SJSA1 (cell line): Measurements from ENCODE around the gene ATP2A1. TPM values are rescaled to one million over a fixed set of nuclear protein-coding genes. Genes with fewer than 3 reads are reported as not detected.

ENCODE experiments used
- DNase-seq, 2 experiments: peaks; one replicate each; pipeline ENCODE4 v3.0.0-alpha.2; 2015 to 2020; ENCODE audit warnings: low spot score in 2 of 2, low read depth in 1 of 2
- H3K27ac ChIP-seq: fragments of 250-450 bp; sonication (Bioruptor Pico); 2 replicates; pipeline ENCODE4 v1.5.1; 2020; ENCODE audit warnings: mild to moderate bottlenecking, moderate library complexity
- H3K27me3 ChIP-seq: fragments of 250-450 bp; sonication (Bioruptor Pico); replicated peaks from 2 replicates; pipeline ENCODE4 v1.5.1; 2020; ENCODE audit warnings: mild to moderate bottlenecking, moderate library complexity
- H3K36me3 ChIP-seq: fragments of 250-450 bp; sonication (Bioruptor Pico); 2 replicates; pipeline ENCODE4 v1.5.1; 2020; ENCODE audit warnings: mild to moderate bottlenecking
- H3K4me1 ChIP-seq: fragments of 250-450 bp; sonication (Bioruptor Pico); replicated peaks from 2 replicates; pipeline ENCODE4 v1.6.1; 2021; ENCODE audit warnings: mild to moderate bottlenecking
- H3K4me3 ChIP-seq: fragments of 250-450 bp; sonication (Bioruptor Pico); 2 replicates; pipeline ENCODE4 v1.5.1; 2020; ENCODE audit warnings: mild to moderate bottlenecking
- H3K9me3 ChIP-seq: fragments of 250-450 bp; sonication (Bioruptor Pico); replicated peaks from 2 replicates; pipeline ENCODE4 v1.5.1; 2020; ENCODE audit warnings: mild to moderate bottlenecking
- total RNA-seq: library from RNA; depleted of rRNA; stranded (reverse); fragments of >200 nt; shearing (Covaris generic); gene quantifications from 2 replicates; pipeline ENCODE4 v1.2.3, GENCODE V29; 2014; rRNA removed

ATP2A1 gene
- 0.53 TPM in 1 of 2 replicates, not detected in the other for total RNA-seq

DNA sequence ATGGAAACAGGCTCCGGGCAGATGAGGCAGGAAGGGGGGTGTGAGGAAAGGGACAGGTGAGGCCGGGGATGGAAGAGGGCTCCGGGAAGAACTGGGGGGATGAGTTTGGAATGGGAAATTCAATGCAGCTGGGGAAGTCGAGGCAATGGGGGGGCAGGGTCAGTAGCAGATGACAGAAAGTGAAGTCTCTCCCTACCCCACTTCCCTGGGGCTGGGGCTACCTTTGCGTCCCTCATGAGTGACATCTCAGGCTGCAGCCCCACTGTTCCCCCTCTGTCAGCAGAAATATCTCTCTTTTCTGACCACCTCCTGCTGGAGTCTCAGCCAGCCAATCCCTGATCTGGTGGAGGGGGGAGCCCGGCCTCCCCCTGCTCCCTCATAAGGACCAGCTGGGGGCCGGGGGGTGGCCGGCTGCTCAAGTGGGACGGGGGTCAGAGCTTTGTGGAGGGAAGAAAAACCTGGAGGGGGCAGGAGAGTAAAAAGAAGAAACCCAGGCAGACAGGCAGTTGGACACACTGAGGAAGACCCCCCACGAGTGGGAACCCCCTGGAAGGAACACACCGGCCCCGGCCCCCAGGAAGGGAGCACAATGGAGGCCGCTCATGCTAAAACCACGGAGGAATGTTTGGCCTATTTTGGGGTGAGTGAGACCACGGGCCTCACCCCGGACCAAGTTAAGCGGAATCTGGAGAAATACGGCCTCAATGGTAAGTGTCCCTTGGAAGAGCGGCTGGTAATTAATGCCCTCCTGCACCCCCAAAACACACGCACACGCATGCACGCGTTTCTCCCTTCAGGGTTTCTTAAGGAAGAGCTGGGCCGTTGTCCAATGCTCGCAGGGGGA is at the start of gene ATP2A1:
Gene ATP2A1 (plus strand): TSS at position 406 of the 844 bp plus-strand sequence. CDS start 184 bp downstream, at position 590.
- Histone ChIP-seq H3K27me3 (no peaks in the 10 kb centered on the region), H3K4me3 (peak within 1 kb of the TSS; percentile 56), H3K36me3 (peaks cover 21% of the 10 kb centered on the region), H3K4me1 (peaks cover 12% of the 10 kb centered on the region), H3K27ac (no peak within 1 kb of the TSS), H3K9me3 (no peaks in the 10 kb centered on the region)
- DNase-seq = no peak

DNA sequence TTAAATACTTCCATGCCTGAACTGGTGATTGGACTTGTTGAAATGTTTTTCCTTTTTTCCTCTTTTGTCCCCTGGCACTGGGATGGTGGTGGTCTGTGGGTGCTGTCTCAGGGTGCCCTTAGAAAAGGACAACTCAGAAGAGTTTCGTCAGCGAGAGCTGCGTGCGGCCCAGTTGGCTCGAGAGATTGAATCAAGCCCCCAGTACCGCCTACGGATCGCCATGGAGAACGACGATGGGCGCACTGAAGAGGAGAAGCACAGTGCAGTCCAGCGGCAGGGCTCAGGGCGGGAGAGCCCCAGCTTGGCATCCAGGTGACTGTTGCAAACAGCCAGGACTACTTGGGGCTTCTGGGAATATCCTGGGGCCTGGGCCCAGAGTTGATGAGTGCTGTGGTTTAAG is 48.5 kb upstream of the ATP2A1 start:
- H3K9me3 ChIP-seq = no peaks in the 10 kb centered on the region
- peaks cover under 1% of the 10 kb centered on the region; the same call in 1 of the 2 replicates for H3K4me1 ChIP-seq
- H3K27ac ChIP-seq = no peak overlapping the region
- H3K4me3 ChIP-seq = no peak overlapping the region
- no peak for DNase-seq
- peaks cover 100% of the 10 kb centered on the region for H3K36me3 ChIP-seq
- H3K27me3 ChIP-seq = no peaks in the 10 kb centered on the region

DNA sequence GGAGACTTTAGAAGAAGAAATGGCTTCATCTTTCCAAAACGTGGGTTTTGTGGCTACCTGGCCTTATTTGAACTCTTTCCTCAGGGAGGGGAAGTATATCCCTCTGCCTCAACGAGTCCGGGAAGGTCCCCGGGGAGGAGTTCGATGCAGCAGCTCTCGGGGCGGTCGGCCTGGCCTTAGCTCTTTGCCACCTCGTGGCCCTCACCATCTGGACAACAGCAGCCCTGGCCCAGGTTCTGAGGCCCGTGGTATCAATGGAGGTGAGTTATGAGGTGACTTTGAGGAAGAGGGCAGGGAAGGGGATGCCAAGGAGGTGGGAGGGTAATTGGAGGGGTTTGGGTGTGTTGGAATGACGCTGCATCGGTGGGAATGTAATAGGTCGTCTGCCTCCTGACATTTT is 47.8 kb upstream of the ATP2A1 start:
- H3K27me3 ChIP-seq = no peaks in the 10 kb centered on the region
- no peaks in the 10 kb centered on the region for H3K9me3 ChIP-seq
- H3K4me1 ChIP-seq = no peaks in the 10 kb centered on the region
- H3K4me3 ChIP-seq = no peak overlapping the region
- peaks cover 100% of the 10 kb centered on the region for H3K36me3 ChIP-seq
- DNase-seq = no peak
- H3K27ac ChIP-seq = no peak overlapping the region

DNA sequence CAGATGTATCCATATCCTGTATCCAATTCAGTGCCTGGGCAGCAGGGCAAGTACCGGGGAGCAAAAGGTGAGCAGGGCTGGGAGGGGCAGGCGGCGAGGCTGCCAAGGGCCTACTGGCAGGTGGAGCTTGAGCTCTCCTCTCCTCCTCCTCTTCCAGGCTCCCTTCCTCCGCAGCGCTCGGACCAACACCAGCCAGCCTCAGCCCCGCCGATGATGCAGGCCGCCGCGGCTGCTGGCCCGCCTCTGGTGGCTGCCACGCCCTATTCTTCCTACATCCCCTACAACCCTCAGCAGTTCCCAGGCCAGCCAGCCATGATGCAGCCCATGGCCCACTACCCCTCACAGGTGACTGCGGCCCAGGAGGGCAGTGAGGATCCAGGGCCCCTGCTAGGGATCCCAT is 43.9 kb upstream of the ATP2A1 start:
- Histone ChIP-seq H3K9me3 (no peaks in the 10 kb centered on the region), H3K4me3 (no peak overlapping the region), H3K27me3 (no peaks in the 10 kb centered on the region), H3K4me1 (no peaks in the 10 kb centered on the region), H3K27ac (no peak overlapping the region), H3K36me3 (peaks cover 94% of the 10 kb centered on the region)
- no peak for DNase-seq

DNA sequence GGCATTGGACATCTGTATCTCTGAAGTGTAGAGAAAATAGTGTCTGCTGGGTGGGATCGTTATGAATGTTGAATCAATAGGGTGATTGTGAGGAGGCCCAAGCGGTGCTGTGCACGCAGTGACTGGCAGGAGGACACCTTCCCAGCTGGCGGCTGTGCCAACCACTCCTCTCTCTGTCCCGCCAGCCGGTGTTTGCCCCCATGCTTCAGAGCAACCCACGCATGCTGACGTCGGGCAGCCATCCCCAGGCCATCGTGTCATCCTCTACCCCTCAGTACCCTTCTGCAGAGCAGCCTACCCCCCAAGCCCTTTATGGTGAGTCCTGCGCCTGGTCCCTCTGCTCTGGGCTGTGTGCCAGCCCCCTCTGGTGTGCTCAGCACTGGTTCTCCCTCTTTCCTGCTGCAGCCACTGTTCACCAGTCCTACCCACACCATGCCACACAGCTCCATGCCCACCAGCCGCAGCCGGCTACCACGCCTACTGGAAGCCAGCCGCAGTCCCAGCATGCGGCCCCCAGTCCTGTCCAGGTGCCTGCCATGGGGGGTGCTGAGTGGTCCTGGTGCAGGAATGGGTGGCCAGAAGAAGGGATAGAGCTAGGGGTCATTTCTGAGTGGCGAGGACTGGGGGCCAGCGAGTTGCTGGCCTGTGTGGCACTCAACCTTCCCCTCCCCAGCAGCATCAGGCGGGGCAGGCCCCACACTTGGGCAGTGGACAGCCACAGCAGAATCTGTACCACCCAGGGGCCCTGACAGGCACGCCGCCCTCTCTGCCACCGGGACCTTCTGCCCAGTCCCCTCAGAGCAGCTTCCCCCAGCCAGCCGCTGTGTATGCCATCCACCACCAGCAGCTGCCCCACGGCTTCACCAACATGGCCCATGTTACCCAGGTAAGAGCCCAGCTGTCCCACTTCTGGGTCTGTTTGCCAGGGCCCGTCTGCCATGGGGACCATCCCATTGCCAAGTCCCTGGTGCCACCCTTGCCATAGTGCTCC is 43.1 kb upstream of the ATP2A1 start:
- DNase-seq = no peak
- Histone ChIP-seq H3K4me1 (no peaks in the 10 kb centered on the region), H3K36me3 (peaks cover 86% of the 10 kb centered on the region), H3K4me3 (no peak overlapping the region), H3K27me3 (no peaks in the 10 kb centered on the region), H3K27ac (no peak overlapping the region), H3K9me3 (no peaks in the 10 kb centered on the region)

DNA sequence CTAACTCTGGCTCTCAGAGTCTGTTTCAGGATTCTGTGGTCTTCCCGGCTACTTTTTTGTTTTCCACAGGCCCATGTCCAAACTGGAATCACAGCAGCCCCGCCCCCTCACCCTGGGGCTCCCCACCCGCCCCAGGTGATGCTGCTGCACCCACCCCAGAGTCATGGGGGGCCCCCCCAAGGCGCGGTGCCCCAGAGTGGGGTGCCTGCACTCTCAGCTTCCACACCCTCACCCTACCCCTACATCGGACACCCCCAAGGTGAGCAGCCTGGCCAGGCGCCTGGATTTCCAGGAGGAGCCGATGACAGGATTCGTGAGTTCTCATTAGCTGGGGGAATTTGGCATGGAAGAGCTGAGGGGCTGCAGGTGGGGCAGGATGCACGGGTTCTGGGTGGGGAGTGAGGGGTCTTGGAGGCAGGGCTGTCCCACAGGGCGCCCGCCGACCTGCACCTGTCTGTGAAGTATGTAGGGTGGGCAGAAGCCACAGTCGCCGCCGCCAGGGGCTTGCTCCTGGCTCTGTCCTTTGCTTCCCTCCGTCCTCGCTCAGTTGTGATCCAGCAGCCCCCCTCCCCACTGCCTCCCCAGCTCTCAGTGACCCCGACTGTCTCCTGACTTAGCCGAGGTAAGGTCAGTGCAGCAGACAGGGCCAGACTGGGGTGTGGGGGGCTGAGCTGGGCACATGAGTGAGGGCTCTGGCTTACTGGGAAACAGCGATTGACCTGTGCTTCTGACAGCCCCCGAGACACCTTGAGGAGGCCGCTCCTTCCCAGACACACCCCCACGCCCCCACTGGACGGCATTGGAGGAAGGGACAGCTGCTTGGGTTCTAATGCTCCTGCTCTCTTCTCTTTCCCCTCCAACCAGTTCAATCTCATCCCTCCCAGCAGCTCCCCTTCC is 42.2 kb upstream of the ATP2A1 start:
- no peak overlapping the region for H3K27ac ChIP-seq
- no peaks in the 10 kb centered on the region for H3K9me3 ChIP-seq
- no peaks in the 10 kb centered on the region for H3K27me3 ChIP-seq
- no peaks in the 10 kb centered on the region for H3K4me1 ChIP-seq
- H3K4me3 ChIP-seq = no peak overlapping the region
- DNase-seq = no peak
- peaks cover 83% of the 10 kb centered on the region for H3K36me3 ChIP-seq

DNA sequence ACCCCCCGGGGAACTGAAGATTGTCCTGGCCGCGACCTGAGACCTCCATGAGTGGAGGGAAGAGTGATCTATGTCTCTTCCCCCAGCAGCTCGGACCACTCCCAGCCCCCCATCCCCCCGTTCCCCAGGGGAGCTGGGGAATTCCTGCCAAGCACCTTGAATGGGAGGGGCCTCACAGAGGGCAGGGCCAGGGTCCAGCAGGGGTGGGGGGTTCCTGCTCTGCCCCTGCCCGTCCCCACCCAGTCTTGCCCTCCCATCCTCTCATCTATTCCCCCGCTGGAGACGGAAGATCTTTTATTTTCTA is 41.6 kb upstream of the ATP2A1 start:
- H3K9me3 ChIP-seq = no peaks in the 10 kb centered on the region
- H3K4me1 ChIP-seq = no peaks in the 10 kb centered on the region
- H3K4me3 ChIP-seq = no peak overlapping the region
- no peak for DNase-seq
- no peaks in the 10 kb centered on the region for H3K27me3 ChIP-seq
- peaks cover 83% of the 10 kb centered on the region for H3K36me3 ChIP-seq
- no peak overlapping the region for H3K27ac ChIP-seq

DNA sequence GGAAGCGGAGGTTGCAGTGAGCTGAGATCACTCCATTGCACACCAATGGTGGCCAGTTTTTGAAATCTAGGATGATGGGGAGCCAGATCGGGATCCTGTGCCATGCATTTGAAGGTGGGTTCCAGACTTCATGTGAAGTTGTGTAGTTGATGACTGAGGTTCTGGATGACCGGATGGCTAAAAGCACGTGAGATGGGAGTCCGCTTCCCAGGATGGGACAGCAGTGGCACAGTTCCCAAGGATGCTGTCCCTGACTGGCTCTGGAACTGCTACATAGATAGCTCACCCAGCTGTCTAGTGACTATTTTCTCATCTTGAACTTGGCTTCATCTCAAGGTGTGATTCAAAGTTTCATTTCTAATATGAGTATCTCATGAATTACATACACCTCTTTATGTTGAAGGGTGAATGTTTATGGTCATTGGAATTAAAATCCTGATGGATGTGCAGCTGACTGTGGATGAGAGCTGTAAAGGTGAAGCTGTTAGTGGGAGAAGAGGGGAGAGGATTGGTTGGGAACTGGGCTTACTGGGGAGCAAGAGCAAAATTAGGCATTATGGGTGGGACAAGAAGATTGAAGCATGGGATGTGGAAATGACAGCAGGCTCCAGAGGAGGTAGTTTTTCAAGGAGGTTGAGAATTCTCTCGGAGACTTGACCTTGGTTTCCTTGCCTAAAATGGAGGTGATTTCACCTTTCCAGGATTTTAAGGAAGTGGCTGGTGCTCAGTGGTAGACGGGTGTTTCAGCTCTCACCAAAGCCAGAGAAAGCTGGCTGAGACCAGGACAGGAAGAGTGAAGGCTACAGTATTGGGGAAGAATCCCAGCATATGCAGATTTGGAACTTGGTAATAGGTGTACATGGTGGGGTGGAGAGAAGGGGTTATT is 40.4 kb upstream of the ATP2A1 start:
- H3K9me3 ChIP-seq = no peaks in the 10 kb centered on the region
- H3K4me3 ChIP-seq = no peak overlapping the region
- H3K27ac ChIP-seq = no peak overlapping the region
- H3K36me3 ChIP-seq = peaks cover 83% of the 10 kb centered on the region
- H3K27me3 ChIP-seq = no peaks in the 10 kb centered on the region
- DNase-seq = no peak
- H3K4me1 ChIP-seq = no peaks in the 10 kb centered on the region

DNA sequence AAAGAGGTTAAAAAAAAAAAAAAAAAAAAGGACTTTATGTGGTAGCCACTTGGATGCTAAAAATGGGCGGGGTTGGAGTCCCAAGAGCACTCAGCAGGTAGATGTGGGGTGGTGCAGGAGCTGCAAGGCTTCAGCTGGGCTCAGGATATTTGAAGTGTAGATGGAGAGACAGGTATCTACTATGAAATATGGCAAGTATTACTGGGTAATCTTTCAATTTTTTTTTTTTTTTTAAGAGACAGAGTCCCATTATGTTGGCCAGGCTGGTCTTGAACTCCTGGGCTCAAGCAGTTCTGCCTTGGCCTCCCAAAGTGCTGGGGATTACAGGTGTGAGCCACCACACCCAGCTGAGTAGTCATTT is 39.8 kb upstream of the ATP2A1 start:
- Histone ChIP-seq H3K27me3 (no peaks in the 10 kb centered on the region), H3K4me3 (no peak overlapping the region), H3K27ac (no peak overlapping the region), H3K36me3 (peaks cover 83% of the 10 kb centered on the region), H3K9me3 (no peaks in the 10 kb centered on the region), H3K4me1 (no peaks in the 10 kb centered on the region)
- DNase-seq = no peak

DNA sequence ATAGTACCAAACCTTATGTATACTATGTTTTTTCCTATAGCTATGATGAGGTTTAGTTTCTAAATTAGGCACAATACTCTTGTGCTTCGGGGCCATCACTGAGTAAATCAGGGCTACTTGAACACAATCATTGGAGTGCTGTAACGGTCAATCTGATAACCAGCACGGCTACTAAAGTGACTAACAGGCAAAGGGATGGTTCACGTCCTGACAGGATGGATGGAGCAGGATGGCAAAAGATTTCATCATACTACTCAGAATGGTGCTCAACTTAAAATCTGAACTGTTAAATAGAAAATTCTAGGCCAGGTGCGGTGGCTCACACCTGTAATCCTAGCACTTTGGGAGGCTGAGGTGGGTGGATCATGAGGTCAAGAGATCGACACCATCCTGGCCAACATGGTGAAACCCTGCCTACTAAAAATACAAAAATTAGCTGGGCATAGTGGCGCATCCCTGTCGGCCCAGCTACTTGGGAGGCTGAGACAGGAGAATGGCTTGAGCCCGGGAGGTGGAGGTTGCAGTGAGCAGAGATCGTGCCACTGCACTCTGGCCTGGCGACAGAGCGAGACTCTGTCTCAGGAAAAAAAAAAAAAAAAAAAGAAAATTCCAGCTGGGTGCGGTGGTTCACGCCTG is 39.2 kb upstream of the ATP2A1 start:
- peaks cover 83% of the 10 kb centered on the region for H3K36me3 ChIP-seq
- H3K27me3 ChIP-seq = no peaks in the 10 kb centered on the region
- no peaks in the 10 kb centered on the region for H3K4me1 ChIP-seq
- no peaks in the 10 kb centered on the region for H3K9me3 ChIP-seq
- H3K4me3 ChIP-seq = no peak overlapping the region
- no peak for DNase-seq
- H3K27ac ChIP-seq = no peak overlapping the region

DNA sequence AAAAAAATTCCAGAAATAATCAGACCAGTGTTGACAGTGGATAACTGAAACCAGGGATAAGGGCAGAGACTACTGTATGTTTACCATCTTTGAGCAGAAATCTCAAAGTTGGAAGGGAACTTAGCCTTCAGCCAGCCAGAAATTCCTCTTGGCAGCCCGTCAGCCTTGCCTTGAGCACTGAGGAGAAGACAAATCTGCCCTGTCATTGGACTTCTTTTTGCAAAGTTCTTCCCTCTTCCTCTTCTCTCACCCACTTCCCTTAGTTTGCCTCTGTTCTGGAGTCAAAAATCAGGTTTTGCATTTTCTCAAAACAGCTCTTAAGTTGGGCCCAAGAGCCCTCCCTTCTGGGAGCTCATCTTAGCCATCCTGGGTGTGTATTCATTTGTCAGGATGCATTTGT is 38.4 kb upstream of the ATP2A1 start:
- H3K4me3 ChIP-seq = no peak overlapping the region
- H3K27ac ChIP-seq = no peak overlapping the region
- H3K36me3 ChIP-seq = peaks cover 83% of the 10 kb centered on the region
- peaks cover 2% of the 10 kb centered on the region for H3K4me1 ChIP-seq
- DNase-seq = no peak
- no peaks in the 10 kb centered on the region for H3K27me3 ChIP-seq
- no peaks in the 10 kb centered on the region for H3K9me3 ChIP-seq

DNA sequence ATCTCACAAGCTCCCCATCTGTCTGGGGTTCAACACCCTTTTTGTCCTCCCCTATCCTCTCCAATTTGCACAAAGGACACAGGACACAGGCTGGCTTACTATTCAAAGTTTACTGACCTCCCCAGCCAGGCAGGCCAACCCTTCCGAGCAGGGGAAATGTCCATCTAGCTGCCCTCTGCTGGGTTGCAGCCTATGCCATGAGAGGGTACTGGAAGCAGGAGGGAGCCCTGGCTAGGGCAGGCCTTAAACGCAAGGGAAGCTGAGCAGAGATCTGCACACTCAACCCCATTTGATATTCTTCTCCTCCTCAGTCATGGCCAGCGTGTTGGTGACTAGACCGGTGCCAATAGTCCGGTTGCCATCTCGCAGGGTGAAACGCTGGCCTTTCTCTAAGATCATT is 35.6 kb upstream of the ATP2A1 start:
- DNase-seq = no peak
- peaks cover 12% of the 10 kb centered on the region for H3K4me1 ChIP-seq
- H3K27ac ChIP-seq = no peak overlapping the region
- H3K9me3 ChIP-seq = no peaks in the 10 kb centered on the region
- no peaks in the 10 kb centered on the region for H3K27me3 ChIP-seq
- H3K4me3 ChIP-seq = no peak overlapping the region
- peaks cover 70% of the 10 kb centered on the region for H3K36me3 ChIP-seq
